ENCODE results near the gene IQUB.
"Not testable (repeated sequence)": the region's sequence is repeated elsewhere in the genome, so short reads cannot be mapped to it uniquely, and the experiment has no call there.

Gene IQUB

GRCh38 chr7:123539871-123540270 lies 5.5 kb upstream of the IQUB start:
- DNase-seq (ENCODE audit: low read depth in 2 of 2) = no peak

GRCh38 chr7:123538897-123539296 lies 4.5 kb upstream of the IQUB start:
- no peak for DNase-seq (ENCODE audit: low read depth in 2 of 2)

- DNase-seq (ENCODE audit: low read depth in 2 of 2) = peak; percentile 40 to 41
Measured at GRCh38 chr7:123538189-123538714, 3.9 kb upstream of the IQUB start.

- no peak for DNase-seq (ENCODE audit: low read depth in 2 of 2)
Measured at GRCh38 chr7:123537026-123537642, 2.7 kb upstream of the IQUB start.

GRCh38 chr7:123535517-123535916 lies 1.1 kb upstream of the IQUB start:
- DNase-seq (ENCODE audit: low read depth in 2 of 2) = no peak

GRCh38 chr7:123533929-123534382 lies 439 bp downstream of the IQUB start:
- no peak for DNase-seq (ENCODE audit: low read depth in 2 of 2)

GRCh38 chr7:123533553-123533917 lies 860 bp downstream of the IQUB start:
- no peak for DNase-seq (ENCODE audit: low read depth in 2 of 2)

GRCh38 chr7:123532788-123533552 lies 1.4 kb downstream of the IQUB start:
- not testable (repeated sequence) for DNase-seq (ENCODE audit: low read depth in 2 of 2)

- not testable (repeated sequence) for DNase-seq (ENCODE audit: low read depth in 2 of 2)
Measured at GRCh38 chr7:123532343-123532742, 2.1 kb downstream of the IQUB start.

GRCh38 chr7:123530035-123530591 lies 4.3 kb downstream of the IQUB start:
- not testable (repeated sequence) for DNase-seq (ENCODE audit: low read depth in 2 of 2)

- DNase-seq (ENCODE audit: low read depth in 2 of 2) = no peak
Measured at GRCh38 chr7:123528265-123528664, 6.1 kb downstream of the IQUB start.

- DNase-seq (ENCODE audit: low read depth in 2 of 2) = not testable (repeated sequence)
Measured at GRCh38 chr7:123527712-123528225, 6.6 kb downstream of the IQUB start.

GRCh38 chr7:123526533-123526932 lies 7.9 kb downstream of the IQUB start:
- DNase-seq (ENCODE audit: low read depth in 2 of 2) = not testable (repeated sequence)

- DNase-seq (ENCODE audit: low read depth in 2 of 2) = no peak
Measured at GRCh38 chr7:123522066-123522465, 12.3 kb downstream of the IQUB start.

GRCh38 chr7:123505221-123505620 lies 29.2 kb downstream of the IQUB start:
- no peak for DNase-seq (ENCODE audit: low read depth in 2 of 2)

GRCh38 chr7:123502201-123502600 lies 32.2 kb downstream of the IQUB start:
- no peak for DNase-seq (ENCODE audit: low read depth in 2 of 2)

GRCh38 chr7:123500878-123501489 lies 33.4 kb downstream of the IQUB start:
- DNase-seq (ENCODE audit: low read depth in 2 of 2) = no peak

GRCh38 chr7:123499211-123499970 lies 35.0 kb downstream of the IQUB start:
- no peak for DNase-seq (ENCODE audit: low read depth in 2 of 2)

- DNase-seq (ENCODE audit: low read depth in 2 of 2) = no peak
Measured at GRCh38 chr7:123498601-123499000, 35.8 kb downstream of the IQUB start.

- no peak for DNase-seq (ENCODE audit: low read depth in 2 of 2)
Measured at GRCh38 chr7:123498031-123498430, 36.4 kb downstream of the IQUB start.

- peak; percentile 3 for DNase-seq (ENCODE audit: low read depth in 2 of 2)
Measured at GRCh38 chr7:123494193-123494796, 40.1 kb downstream of the IQUB start.
